IMR-90 (cell line): ENCODE results near the gene DCC. TPM values are rescaled to one million over a fixed set of nuclear protein-coding genes. Genes with fewer than 3 reads are reported as not detected.

Experiments used
- ATAC-seq: fragments of 200-7000 bp; cut with Tn5 transposase; 2 replicates; pipeline ENCODE4 v1.9.1; 2020; ENCODE audit warnings: low read depth, mild to moderate bottlenecking, moderate library complexity
- BruUV-seq: library from RNA; stranded (reverse); fragments of 400-500 nt; replicated peaks from 2 replicates; lab custom pipeline; 2021; lab: Mats Ljungman, UMichigan
- CTCF ChIA-PET: fragments of 300-600 bp; formaldehyde crosslinking; extraction: SDS; loops from one replicate; lab custom pipeline; 2021; ENCODE audit warnings: antibody characterized with exemption; lab: Yijun Ruan, JAX
- POLR2A ChIA-PET: fragments of 300-600 bp; sonication (Branson Sonifier 250); formaldehyde crosslinking; loops from one replicate; lab custom pipeline; 2022; ENCODE audit warnings: antibody characterized with exemption; ENCODE audit not compliant: unreplicated experiment; lab: Charles Lee
- DNase-seq: peaks from one replicate; pipeline ENCODE4 v3.0.0; 2013
- H2AFZ ChIP-seq: replicated peaks from 2 replicates; pipeline ENCODE3; 2013; ENCODE audit warnings: low read length, mild to moderate bottlenecking; ENCODE audit not compliant: poor library complexity
- H2AK5ac ChIP-seq: 2 replicates; pipeline ENCODE4 v1.6.1; 2013; ENCODE audit warnings: low read depth, low read length, inconsistent platforms
- H2AK9ac ChIP-seq: replicated peaks from 2 replicates; pipeline ENCODE3; 2013; ENCODE audit warnings: mild to moderate bottlenecking, low read depth, low read length, moderate library complexity; ENCODE audit not compliant: poor library complexity
- H2BK120ac ChIP-seq: 2 replicates; pipeline ENCODE4 v1.6.1; 2013; ENCODE audit warnings: low read depth, low read length, inconsistent platforms
- H2BK15ac ChIP-seq: 3 replicates; pipeline ENCODE4 v1.6.1; 2013; ENCODE audit warnings: low read depth, low read length, inconsistent platforms
- H2BK20ac ChIP-seq: 2 replicates; pipeline ENCODE4 v1.6.1; 2013; ENCODE audit warnings: low read depth, mild to moderate bottlenecking, inconsistent platforms, low read length, moderate library complexity
- H2BK5ac ChIP-seq: 2 replicates; pipeline ENCODE4 v1.6.1; 2013; ENCODE audit warnings: mild to moderate bottlenecking, low read depth, low read length, inconsistent platforms; ENCODE audit not compliant: poor library complexity, severe bottlenecking
- H3K14ac ChIP-seq: replicated peaks from 2 replicates; pipeline ENCODE4 v1.6.1; 2013; ENCODE audit warnings: low read depth, low read length, inconsistent platforms
- H3K18ac ChIP-seq: 2 replicates; pipeline ENCODE4 v1.6.1; 2013; ENCODE audit warnings: low read depth, low read length, control low read depth
- H3K23ac ChIP-seq: 2 replicates; pipeline ENCODE4 v1.6.1; 2013; ENCODE audit warnings: low read depth, low read length, inconsistent platforms
- H3K27ac ChIP-seq: 2 replicates; pipeline ENCODE4 v1.5.1; 2013; ENCODE audit warnings: mild to moderate bottlenecking, control low read depth, low read length; ENCODE audit not compliant: insufficient read depth
- H3K27me3 ChIP-seq: 2 replicates; pipeline ENCODE4 v1.6.1; 2013; ENCODE audit warnings: low read length; ENCODE audit not compliant: control insufficient read depth, insufficient read depth
- H3K36me3 ChIP-seq: 2 replicates; pipeline ENCODE4 v1.6.1; 2013; ENCODE audit warnings: low read length, mixed read lengths; ENCODE audit not compliant: control insufficient read depth, insufficient read depth
- H3K4ac ChIP-seq: 2 replicates; pipeline ENCODE4 v1.6.1; 2013; ENCODE audit warnings: low read depth, low read length, inconsistent platforms
- H3K4me1 ChIP-seq: 2 replicates; pipeline ENCODE4 v1.6.1; 2013; ENCODE audit warnings: low read length, mixed read lengths; ENCODE audit not compliant: control insufficient read depth, insufficient read depth
- H3K4me2 ChIP-seq: 2 replicates; pipeline ENCODE4 v1.6.1; 2013; ENCODE audit warnings: low read depth, mild to moderate bottlenecking, control low read depth, low read length, moderate library complexity
- H3K4me3 ChIP-seq: 2 replicates; pipeline ENCODE4 v1.5.1; 2013; ENCODE audit warnings: low read depth, mild to moderate bottlenecking, control low read depth, low read length, moderate library complexity; ENCODE audit not compliant: insufficient read depth
- H3K56ac ChIP-seq: 2 replicates; pipeline ENCODE4 v1.6.1; 2013; ENCODE audit warnings: low read length, inconsistent platforms; ENCODE audit not compliant: insufficient read depth; ENCODE audit errors: extremely low read depth
- H3K79me1 ChIP-seq, 2 experiments: 2 replicates each; pipeline ENCODE4 v1.6.1; 2013; ENCODE audit warnings: low read length in 2 of 2, inconsistent platforms in 1 of 2, low read depth in 1 of 2
- H3K9ac ChIP-seq: 2 replicates; pipeline ENCODE4 v1.6.1; 2013; ENCODE audit warnings: low read depth, low read length, control low read depth
- H3K9me1 ChIP-seq: 2 replicates; pipeline ENCODE4 v1.6.1; 2013; ENCODE audit warnings: low read length, inconsistent platforms; ENCODE audit not compliant: insufficient read depth
- H3K9me3 ChIP-seq: 2 replicates; pipeline ENCODE4 v1.6.1; 2013; ENCODE audit warnings: low read length; ENCODE audit not compliant: control insufficient read depth, insufficient read depth
- H4K20me1 ChIP-seq: 2 replicates; pipeline ENCODE4 v1.6.1; 2013; ENCODE audit warnings: low read length, inconsistent platforms; ENCODE audit not compliant: insufficient read depth
- H4K5ac ChIP-seq: 2 replicates; pipeline ENCODE4 v1.6.1; 2013; ENCODE audit warnings: mild to moderate bottlenecking, low read depth, low read length, control low read depth
- H4K8ac ChIP-seq, 2 experiments: 2 replicates each; pipeline ENCODE4 v1.6.1; 2013; ENCODE audit warnings: low read depth in 2 of 2, low read length in 2 of 2, control low read depth in 1 of 2, inconsistent platforms in 1 of 2
- H4K91ac ChIP-seq: 2 replicates; pipeline ENCODE4 v1.6.1; 2013; ENCODE audit warnings: low read depth, low read length, inconsistent platforms; ENCODE audit not compliant: insufficient read depth
- BHLHE40 ChIP-seq: fragments of 150-350 bp; IDR thresholded peaks from 2 replicates; pipeline ENCODE4 v1.6.1; 2016; ENCODE audit warnings: mild to moderate bottlenecking, low read depth, low read length
- CEBPB ChIP-seq: IDR thresholded peaks from 2 replicates; pipeline ENCODE4 v1.6.1; 2012; ENCODE audit warnings: low read depth, low read length, improper control_type of control experiment
- CHD1 ChIP-seq: IDR thresholded peaks from 2 replicates; pipeline ENCODE4 v1.6.1; 2012; ENCODE audit warnings: low read depth, low read length, improper control_type of control experiment
- FOS ChIP-seq: fragments of 150-350 bp; IDR thresholded peaks from 2 replicates; pipeline ENCODE4 v1.6.1; 2016; ENCODE audit warnings: low read depth, low read length
- MAFK ChIP-seq: IDR thresholded peaks from 2 replicates; pipeline ENCODE4 v1.6.1; 2012; ENCODE audit warnings: low read depth, low read length, improper control_type of control experiment
- MAZ ChIP-seq: IDR thresholded peaks from 2 replicates; pipeline ENCODE4 v1.6.1; 2012; ENCODE audit warnings: low read depth, mild to moderate bottlenecking, low read length, improper control_type of control experiment, moderate library complexity, borderline replicate concordance
- MXI1 ChIP-seq: IDR thresholded peaks from 2 replicates; pipeline ENCODE4 v1.6.1; 2012; ENCODE audit warnings: low read depth, mild to moderate bottlenecking, low read length, moderate library complexity, borderline replicate concordance
- NFE2L2 ChIP-seq: fragments of 150-350 bp; IDR thresholded peaks from 2 replicates; pipeline ENCODE4 v1.6.1; 2016; ENCODE audit warnings: low read depth, mild to moderate bottlenecking, low read length
- POLR2A ChIP-seq: IDR thresholded peaks from 2 replicates; pipeline ENCODE4 v1.6.1; 2012; ENCODE audit warnings: mild to moderate bottlenecking, low read depth, low read length
- RAD21 ChIP-seq: IDR thresholded peaks from 2 replicates; pipeline ENCODE4 v1.6.1; 2012; ENCODE audit warnings: low read length, improper control_type of control experiment
- RCOR1 ChIP-seq: IDR thresholded peaks from 2 replicates; pipeline ENCODE4 v1.6.1; 2012; ENCODE audit warnings: mild to moderate bottlenecking, low read length, improper control_type of control experiment; ENCODE audit not compliant: insufficient replicate concordance
- RFX5 ChIP-seq: IDR thresholded peaks from 2 replicates; pipeline ENCODE4 v1.8.0; 2012; ENCODE audit warnings: low read depth, mild to moderate bottlenecking, low read length, moderate library complexity
- SMC3 ChIP-seq: fragments of 150-350 bp; IDR thresholded peaks from 2 replicates; pipeline ENCODE4 v1.6.1; 2016; ENCODE audit warnings: low read depth, mild to moderate bottlenecking, antibody characterized with exemption, low read length, moderate library complexity
- WGBS, 2 experiments: methylation state at CpG; one replicate each; pipeline versions ENCODE4 v1.1.5 to v1.1.7; 2013; ENCODE audit warnings: missing lambda C conversion rate in 2 of 2; ENCODE audit not compliant: insufficient read length in 1 of 2; ENCODE audit errors: extremely low coverage in 2 of 2; 5-methylcytosine and 5-hydroxymethylcytosine counted together
- dilution Hi-C: fragments of 300-500 bp; cut with HindIII; formaldehyde crosslinking; loops from one replicate; pipeline ENCODE4 v1.14.3; 2018; ENCODE audit warnings: low sequenced_read_pairs; ENCODE audit not compliant: unreplicated experiment
- in situ Hi-C: fragments of 300-500 bp; cut with MboI; formaldehyde crosslinking; loops from 3 replicates; pipeline ENCODE4 v1.14.3; 2019; ENCODE audit warnings: low sequenced_read_pairs, inconsistent platforms, mixed read lengths
- intact Hi-C: fragments of 100-400 bp; cut with micrococcal nuclease; formaldehyde crosslinking; loops from 2 replicates; pipeline ENCODE4 v1.10.0; 2022
- polyA plus RNA-seq, 3 experiments: library from polyadenylated mRNA; depleted of rRNA; stranded (reverse); fragments of >200 nt; gene quantifications; 2 replicates each; pipeline ENCODE4 v1.2.3, GENCODE V29; 2012; ENCODE audit warnings: low replicate concordance in 1 of 3
- total RNA-seq: library from RNA; depleted of rRNA; stranded (reverse); fragments of >200 nt; gene quantifications from 2 replicates; pipeline ENCODE4 v1.2.3, GENCODE V29; 2012
- TF ChIP-seq, protein P1 (sequence below): fragments of 150-350 bp; IDR thresholded peaks from 2 replicates; pipeline ENCODE4 v1.6.1; 2017; ENCODE audit warnings: mild to moderate bottlenecking, antibody characterized with exemption, low read length, low read depth
- TF ChIP-seq, protein P2 (sequence below): conservative IDR thresholded peaks from 2 replicates; pipeline ENCODE4 v1.5.1; 2012; ENCODE audit warnings: mild to moderate bottlenecking, low read depth, low read length, improper control_type of control experiment
- TF ChIP-seq, protein P3 (sequence below): fragments of 150-350 bp; IDR thresholded peaks from 2 replicates; pipeline ENCODE4 v1.6.1; 2016; ENCODE audit warnings: low read depth, mild to moderate bottlenecking, low read length, moderate library complexity, borderline replicate concordance

DCC gene
- total and polyA plus RNA-seq, 2 of the 4 experiments (the other 2 are of a cell fraction) = 0.31 to 0.54 TPM

GRCh38 chr18:52367953-52368742 lies 28.2 kb downstream of the DCC start:
- H3K9me1 ChIP-seq = no peaks in the 10 kb centered on the region
- no peak overlapping the region for H3K14ac ChIP-seq
- H2BK15ac ChIP-seq = no peak overlapping the region
- no peak overlapping the region for H4K91ac ChIP-seq
- no peaks in the 10 kb centered on the region for H3K36me3 ChIP-seq
- ChIA-PET POLR2A (no interaction called here), CTCF (no interaction called here)
- no peak overlapping the region for H3K4ac ChIP-seq
- ATAC-seq (no peak), DNase-seq (no peak)
- no peak overlapping the region for H3K4me2 ChIP-seq
- no peaks in the 10 kb centered on the region for H4K20me1 ChIP-seq
- no peaks in the 10 kb centered on the region for H3K27me3 ChIP-seq
- H4K8ac ChIP-seq = no peak overlapping the region
- H3K56ac ChIP-seq = no peak overlapping the region
- H3K18ac ChIP-seq = no peak overlapping the region
- no peak overlapping the region for H2AK5ac ChIP-seq
- no peak overlapping the region for H2AFZ ChIP-seq
- H3K4me3 ChIP-seq = no peak overlapping the region
- in situ Hi-C loops (no loop called here), dilution Hi-C loops (no loop called here), intact Hi-C loops (no loop called here)
- H3K4me1 ChIP-seq = no peaks in the 10 kb centered on the region
- H3K9ac ChIP-seq = no peak overlapping the region
- H2BK5ac ChIP-seq = no peak overlapping the region
- BruUV-seq = no TSS peak
- H3K9me3 ChIP-seq = peaks cover 5% of the 10 kb centered on the region
- no peak overlapping the region for H2BK120ac ChIP-seq
- WGBS, 2 experiments = 58% methylated on average over 2 of the region's 3 CpGs; no CpG with 5 or more reads in 1 of the 2 experiments
- H4K5ac ChIP-seq = no peak overlapping the region
- TF ChIP-seq RFX5 (no peak), POLR2A (no peak), BHLHE40 (no peak), RAD21 (no peak), CHD1 (no peak), FOS (no peak), CEBPB (no peak), NFE2L2 (no peak), RCOR1 (no peak), SMC3 (no peak), MAZ (no peak), MXI1 (no peak), MAFK (no peak)
- TF ChIP-seq, protein P1, sequence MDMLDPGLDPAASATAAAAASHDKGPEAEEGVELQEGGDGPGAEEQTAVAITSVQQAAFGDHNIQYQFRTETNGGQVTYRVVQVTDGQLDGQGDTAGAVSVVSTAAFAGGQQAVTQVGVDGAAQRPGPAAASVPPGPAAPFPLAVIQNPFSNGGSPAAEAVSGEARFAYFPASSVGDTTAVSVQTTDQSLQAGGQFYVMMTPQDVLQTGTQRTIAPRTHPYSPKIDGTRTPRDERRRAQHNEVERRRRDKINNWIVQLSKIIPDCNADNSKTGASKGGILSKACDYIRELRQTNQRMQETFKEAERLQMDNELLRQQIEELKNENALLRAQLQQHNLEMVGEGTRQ = no peak
- TF ChIP-seq, protein P2, sequence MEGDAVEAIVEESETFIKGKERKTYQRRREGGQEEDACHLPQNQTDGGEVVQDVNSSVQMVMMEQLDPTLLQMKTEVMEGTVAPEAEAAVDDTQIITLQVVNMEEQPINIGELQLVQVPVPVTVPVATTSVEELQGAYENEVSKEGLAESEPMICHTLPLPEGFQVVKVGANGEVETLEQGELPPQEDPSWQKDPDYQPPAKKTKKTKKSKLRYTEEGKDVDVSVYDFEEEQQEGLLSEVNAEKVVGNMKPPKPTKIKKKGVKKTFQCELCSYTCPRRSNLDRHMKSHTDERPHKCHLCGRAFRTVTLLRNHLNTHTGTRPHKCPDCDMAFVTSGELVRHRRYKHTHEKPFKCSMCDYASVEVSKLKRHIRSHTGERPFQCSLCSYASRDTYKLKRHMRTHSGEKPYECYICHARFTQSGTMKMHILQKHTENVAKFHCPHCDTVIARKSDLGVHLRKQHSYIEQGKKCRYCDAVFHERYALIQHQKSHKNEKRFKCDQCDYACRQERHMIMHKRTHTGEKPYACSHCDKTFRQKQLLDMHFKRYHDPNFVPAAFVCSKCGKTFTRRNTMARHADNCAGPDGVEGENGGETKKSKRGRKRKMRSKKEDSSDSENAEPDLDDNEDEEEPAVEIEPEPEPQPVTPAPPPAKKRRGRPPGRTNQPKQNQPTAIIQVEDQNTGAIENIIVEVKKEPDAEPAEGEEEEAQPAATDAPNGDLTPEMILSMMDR = no peak
- TF ChIP-seq, protein P3, sequence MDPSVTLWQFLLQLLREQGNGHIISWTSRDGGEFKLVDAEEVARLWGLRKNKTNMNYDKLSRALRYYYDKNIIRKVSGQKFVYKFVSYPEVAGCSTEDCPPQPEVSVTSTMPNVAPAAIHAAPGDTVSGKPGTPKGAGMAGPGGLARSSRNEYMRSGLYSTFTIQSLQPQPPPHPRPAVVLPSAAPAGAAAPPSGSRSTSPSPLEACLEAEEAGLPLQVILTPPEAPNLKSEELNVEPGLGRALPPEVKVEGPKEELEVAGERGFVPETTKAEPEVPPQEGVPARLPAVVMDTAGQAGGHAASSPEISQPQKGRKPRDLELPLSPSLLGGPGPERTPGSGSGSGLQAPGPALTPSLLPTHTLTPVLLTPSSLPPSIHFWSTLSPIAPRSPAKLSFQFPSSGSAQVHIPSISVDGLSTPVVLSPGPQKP = no peak
- no peak overlapping the region for H2BK20ac ChIP-seq
- no peak overlapping the region for H3K23ac ChIP-seq
- H3K27ac ChIP-seq = no peak overlapping the region
- H2AK9ac ChIP-seq = no peak overlapping the region
- no peaks in the 10 kb centered on the region for H3K79me1 ChIP-seq
